HS-5 (cell line): Measurements from ENCODE around the gene ARHGAP1.
"Not testable (repeated sequence)": the region's sequence is repeated elsewhere in the genome, so short reads cannot be mapped to it uniquely, and the experiment has no call there.

Experiments used
- DNase-seq: peaks from one replicate; pipeline ENCODE4 v3.0.0-alpha.2; 2012; ENCODE audit warnings: low read depth

ARHGAP1 gene

DNA sequence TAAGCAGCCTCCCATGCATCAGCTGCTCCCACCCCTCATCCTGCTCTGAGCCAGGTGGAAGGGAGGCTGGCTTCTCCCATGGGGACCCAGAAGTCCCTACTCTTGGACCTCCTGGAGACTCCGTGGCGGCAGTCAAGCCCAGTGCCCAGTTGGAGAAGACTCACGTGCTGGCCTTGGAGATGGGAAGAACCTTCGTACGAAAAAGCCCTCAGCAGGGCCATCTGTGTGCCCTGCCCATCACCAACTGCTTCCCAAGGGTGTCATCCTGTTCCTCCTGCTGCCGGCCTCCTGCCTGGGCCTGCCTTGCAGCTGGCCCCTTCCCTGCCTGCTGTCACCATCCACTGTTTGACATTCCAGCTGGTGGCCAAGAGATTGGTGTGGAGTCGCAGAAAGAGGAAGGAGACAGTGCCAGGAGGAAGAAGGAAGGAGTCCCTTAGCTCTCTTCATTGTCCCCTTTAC is 28.0 kb downstream of the ARHGAP1 start:
- no peak for DNase-seq

DNA sequence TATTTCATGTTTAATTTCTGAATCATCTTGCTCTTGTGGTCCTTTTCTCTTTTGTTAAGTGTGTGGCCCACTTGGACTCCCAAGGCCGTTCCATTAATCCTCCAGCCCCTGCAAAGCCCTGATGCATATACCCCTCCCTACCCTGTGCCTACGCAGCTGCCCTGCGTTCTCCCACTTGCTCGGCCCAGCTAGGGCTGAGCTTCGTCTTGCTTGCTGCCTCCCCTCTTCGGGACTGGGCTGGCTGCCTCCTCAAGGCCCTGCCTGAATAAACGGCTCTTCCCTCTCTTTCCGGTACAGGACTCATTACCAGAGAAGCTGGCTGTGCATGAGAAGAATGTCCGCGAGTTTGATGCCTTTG is 28.5 kb downstream of the ARHGAP1 start:
- DNase-seq, result no peak

DNA sequence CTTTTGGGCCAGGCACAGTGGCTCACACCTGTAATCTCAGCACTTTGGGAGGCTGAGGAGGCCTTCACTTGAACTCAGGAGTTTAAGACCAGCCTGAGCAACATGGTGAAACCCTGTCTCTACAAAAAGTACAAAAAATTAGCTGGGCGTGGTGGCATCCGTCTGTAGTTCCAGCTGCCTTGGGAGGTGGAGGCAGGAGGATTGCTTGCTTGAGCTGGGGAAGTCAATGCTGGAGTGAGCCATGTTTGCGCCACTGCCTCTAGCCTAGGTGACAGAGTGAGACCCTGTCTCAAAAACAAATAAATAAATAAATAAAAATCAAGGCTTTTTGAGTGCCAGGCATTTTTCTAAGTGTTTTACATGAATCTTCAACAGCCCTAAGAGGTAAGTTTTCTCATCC is 29.9 kb downstream of the ARHGAP1 start:
- not testable (repeated sequence) for DNase-seq

DNA sequence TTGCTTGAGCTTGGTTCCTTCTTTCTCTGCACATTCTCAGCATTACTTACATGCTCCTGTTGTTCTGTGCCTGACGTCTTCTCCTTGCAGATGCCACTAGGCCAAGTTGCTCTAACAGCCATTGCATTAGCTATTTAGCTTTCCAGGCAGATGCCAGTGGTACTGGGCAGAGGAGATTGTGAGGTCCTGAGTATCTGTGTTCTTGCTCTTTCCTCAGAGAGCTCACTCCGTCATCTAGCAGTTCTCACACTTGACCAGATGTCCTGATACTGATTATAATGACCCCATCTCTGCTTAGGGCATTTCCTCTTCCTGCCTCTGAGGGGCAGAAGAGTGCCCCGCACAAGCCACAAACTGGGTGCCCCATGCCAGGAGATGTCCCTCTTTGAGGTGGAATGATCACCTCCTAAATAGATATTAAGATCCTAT is 30.7 kb downstream of the ARHGAP1 start:
- no peak for DNase-seq

DNA sequence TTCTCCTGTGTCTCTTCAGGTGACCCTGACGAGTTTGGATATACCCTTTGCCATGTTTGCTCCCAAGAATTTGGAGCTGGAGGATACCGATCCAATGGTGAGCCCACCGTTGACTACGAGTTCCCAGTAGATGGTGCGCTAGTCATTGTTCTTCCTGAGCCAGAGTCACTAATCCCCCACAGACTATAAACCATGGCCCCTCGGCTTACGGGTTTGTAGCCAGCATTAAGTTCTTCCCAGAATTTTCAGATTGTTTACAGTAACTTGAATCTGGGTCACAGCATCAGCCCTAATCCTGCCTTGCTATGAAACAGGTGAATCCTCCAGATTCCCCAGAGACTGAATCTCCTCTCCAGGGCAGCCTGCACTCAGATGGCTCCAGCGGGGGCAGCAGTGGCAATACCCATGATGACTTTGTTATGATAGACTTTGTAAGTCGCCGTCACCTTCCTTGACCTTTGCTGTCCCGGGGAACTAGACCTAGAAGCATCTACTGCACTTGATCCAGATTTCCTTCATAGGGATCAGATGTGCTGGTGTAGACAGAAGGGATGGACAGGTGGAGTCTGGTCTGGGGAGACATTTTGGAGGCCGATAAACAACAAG is 31.8 kb downstream of the ARHGAP1 start:
- no peak for DNase-seq

DNA sequence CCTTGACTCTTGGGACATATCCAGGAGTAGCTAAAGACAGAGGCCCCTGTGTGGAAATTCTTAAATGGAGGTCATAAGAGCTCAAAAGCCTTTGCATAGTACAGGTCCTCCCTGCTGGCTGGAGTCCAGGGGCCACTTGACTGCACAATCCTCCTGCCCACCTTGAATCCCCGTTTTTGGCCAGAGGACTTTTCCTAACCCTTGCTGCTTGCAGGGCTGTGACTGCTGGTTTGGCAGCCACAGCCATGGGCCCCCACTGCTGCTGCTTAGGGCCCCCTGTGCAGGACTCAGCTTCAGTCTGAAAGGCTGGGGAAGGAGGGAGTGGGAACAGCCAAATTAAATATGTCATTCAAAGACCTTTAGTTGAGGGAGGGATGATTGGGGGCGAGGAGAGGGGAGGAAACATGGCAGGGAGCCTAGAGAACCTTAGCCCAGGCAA is 33.4 kb downstream of the ARHGAP1 start:
- DNase-seq, result no peak

DNA sequence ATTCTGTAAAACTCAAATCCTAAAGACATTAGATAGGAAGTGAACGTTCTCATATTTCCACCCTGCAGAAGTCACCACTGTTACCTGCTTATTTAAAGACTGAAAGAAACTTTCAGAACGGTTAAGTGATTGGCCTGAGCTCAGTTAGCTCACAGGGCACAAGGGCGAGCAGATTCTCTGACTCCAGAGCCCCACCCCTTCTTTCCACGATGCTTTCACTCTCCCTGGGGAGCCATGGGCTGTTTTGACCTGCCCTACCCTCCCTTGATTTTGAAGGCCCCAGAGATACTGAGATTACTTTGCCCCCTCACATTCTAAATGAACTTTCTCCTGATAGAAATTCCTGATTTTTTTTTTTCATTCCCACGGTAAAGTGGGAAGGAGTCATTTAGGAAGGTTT is 33.9 kb downstream of the ARHGAP1 start:
- no peak for DNase-seq

DNA sequence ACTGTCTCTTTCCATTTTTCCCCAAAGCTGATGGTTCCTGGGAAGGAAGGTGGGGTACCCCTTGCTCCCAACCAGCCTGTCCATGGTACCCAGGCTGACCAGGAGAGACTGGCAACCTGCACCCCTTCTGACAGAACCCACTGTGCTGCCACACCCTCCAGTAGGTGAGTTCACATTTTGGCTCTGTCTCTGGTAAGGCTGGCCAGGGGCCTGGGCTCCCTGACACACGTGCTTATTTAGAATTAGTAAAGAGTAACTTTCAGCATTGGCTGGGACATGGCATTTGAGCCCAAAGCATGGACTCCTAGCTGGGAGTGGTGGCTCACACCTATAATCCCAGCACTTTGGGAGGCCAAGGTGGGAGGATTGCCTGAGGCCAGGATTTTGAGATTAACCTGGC is 35.1 kb downstream of the ARHGAP1 start:
- no peak for DNase-seq

DNA sequence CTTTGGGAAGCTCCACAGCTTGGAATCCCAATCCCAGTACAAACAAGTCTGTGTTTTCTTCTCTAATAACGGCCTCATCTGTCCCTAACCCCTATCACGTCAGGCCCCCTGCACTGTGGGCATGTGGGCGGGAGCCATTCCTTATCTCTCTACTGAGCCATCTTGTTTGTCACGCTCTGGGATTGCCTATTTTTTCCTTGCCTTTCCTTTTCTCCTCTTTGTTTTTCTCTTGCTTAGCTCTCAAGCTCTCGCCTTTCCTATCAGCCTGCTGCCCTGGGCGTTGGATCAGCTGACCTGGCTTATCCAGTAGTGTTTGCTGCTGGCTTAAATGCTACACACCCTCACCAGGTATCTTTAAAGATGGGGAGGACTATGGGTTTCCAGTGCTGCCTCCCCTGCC is 35.8 kb downstream of the ARHGAP1 start:
- no peak for DNase-seq

DNA sequence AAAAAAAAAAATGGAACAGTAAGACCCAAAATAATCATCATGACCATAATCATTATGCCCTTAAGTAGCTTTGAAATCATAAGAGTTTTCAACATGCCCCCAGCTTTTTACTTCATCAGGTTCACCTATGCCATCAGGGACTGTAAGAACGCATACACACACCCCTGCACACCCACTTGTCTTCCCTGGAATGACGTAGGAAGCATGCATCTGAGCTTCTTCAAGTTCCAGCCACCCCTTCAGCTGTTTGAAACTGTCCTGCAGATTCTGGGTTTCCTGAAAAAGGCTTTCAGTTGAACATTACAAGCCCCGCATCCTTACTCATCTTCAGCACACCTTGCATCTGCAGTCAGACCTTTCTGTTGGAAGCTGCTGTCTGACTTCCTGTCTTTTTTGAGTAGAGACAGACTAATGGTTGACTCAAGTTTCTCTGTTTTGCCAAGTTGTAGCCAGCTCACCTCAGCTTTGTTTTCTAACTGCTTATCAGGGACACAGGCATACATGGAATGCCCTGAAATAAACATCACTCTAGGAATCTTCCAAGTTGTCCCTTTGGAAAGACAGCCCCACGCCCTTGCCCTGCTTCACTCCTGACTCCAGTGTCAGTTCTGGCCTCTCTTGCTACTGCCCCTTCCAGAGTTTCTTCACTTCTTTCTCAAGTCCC is 37.0 kb downstream of the ARHGAP1 start:
- DNase-seq, result no peak

DNA sequence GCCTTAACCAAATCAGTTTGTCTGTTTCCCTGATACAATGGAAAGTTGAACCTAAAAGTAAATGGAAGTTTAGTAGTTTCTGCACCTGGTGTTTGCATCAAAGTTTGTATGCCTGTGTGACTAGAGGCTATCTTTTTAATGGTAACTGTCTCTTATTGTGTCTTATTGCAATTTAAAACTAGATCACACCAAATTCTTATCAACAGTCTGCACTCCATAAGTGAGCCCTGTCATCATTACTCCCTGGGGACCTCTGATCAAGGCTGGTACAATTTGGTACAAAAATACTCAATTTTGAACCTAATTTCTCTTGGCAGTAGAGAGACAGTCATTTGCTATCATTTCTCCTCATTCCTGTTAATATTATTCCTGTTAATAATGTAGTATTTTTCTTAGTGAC is 38.1 kb downstream of the ARHGAP1 start:
- DNase-seq, result no peak

DNA sequence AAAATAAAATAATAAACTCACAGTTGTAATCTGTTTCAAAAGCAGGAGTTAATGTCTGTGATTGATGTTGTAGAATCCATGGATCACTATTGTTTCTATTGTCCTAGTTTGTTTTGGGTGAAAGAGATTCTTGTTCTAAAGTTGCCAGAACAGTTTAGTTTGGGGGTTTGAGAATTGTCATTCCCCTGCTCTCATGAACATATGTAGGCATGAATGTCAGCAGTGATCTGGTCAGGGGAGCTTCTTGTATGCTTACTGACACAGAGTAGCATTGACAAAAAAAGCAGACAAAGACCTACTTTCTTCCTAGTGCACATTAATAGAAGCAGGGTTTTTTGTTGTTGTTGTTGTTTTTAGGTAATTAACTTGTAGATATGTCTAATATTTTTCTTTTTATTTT is 38.6 kb downstream of the ARHGAP1 start:
- DNase-seq, result no peak

DNA sequence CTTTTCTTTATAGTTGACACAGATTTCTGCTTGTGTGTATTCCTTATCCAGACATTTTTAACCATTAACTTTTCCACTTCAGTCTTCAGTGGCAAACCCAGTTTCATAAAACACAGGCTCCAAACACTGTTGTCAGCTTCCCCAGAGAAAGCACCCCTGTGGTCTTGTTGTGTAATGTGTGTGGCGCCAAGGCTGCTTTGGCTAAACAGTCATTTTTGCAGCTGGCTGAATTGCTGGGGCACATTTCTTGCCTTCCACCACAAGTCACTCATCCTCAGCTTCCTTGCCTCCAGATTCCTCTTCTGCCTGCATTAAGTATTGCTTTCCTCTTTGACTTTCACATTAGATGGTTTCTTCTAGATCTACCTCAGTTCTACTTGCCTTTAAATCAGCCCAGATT is 40.5 kb downstream of the ARHGAP1 start:
- DNase-seq, result no peak

DNA sequence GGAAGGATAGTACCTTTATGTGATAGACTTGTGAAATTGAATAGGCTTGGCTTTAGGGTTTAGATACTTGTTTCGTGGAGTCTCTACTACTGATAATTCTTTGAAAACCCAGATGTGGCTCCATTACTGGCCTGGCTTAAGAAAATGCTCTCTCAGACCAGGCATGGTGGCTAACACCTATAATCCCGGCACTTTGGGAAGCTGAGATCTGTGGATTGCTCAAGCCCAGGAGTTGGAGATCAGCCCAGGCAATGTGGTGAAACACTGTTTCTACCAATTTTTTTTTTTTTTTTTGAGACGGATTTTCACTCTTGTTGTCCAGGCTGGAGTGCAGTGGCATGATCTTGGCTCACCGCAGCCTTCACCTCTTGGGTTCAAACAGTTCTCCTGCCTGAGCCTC is 42.2 kb downstream of the ARHGAP1 start:
- no peak for DNase-seq

DNA sequence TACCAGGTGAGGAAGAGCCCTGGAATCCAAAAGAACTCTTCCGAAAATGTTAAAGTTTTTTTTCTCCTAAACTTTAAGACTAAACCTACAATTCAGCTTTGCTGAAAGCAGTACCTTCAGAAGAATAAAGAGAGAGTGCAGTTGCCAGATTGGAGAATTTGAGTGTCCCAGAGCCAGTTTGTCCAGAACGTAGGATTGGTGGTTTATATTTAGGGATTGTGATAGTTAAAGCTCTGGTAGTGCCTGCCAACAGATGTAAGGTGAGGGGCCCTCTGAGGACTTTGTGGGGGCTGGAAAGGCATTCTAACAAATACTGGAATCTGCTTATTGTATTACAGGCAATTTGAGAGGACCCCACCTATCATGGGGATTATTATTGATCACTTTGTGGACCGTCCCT is 43.2 kb downstream of the ARHGAP1 start:
- no peak for DNase-seq

DNA sequence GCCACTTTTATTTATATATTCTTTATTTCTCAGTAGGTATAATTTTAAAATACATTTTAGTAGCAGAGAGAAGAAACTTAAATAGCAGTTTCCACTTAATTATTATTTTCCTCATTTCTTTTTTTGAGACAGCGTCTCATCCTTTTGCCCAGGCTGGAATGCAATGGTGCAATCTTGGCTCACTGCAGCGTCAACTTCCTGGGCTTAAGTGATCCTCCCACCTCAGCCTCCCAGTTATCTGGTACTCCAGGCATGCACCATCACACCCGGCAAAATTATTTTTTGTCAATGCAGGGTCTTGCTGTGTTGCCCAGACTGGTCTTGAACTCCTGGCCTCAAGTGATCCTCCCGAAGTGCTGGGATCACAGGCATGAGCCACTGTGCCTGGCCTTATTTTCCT is 44.8 kb downstream of the ARHGAP1 start:
- DNase-seq, result no peak

DNA sequence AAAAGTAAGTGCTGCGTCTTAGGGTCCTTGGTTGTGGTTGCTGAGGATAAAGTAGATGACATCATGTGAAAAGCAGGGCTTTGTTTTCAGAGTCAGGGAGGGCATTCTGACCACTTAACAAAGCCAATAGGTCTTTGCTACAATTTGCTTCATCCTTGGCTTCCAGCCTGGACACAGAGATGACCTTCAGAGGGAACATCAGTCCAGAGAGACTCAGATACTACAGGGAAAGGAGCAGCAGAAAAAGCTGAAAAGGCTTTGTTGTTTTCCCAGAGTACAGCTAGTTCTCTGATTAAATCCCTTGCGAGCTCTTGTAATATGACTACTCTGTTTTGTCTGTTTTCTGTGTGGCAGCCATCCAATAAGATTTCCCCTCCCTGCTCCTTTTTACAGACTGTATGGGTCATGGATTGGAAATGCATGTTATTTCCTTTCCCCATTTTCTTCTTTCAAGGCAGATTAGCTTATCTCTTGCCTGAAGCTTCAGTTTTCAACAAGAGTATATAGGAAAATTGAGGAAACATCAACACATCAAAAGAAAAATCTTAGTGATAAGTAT is 51.2 kb downstream of the ARHGAP1 start:
- DNase-seq, result peak; percentile 90

DNA sequence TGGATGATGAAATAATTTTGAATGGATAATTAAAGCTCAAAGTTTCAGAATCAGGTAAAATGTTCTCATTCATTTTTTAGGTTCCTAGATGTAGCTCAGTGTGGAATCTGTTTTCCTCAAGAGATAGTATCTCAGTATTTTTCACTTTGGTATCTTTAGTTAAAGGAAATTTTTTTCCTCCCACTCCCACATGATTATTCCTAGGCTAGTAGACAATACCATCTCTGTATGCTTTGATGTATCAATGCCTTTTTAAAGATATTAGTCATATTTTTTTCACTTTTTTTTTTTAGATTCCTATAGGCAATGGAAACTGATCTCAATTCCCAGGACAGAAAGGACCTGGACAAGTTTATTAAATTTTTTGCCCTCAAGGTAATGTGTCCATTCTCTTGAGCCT is 56.4 kb downstream of the ARHGAP1 start:
- DNase-seq, result no peak

DNA sequence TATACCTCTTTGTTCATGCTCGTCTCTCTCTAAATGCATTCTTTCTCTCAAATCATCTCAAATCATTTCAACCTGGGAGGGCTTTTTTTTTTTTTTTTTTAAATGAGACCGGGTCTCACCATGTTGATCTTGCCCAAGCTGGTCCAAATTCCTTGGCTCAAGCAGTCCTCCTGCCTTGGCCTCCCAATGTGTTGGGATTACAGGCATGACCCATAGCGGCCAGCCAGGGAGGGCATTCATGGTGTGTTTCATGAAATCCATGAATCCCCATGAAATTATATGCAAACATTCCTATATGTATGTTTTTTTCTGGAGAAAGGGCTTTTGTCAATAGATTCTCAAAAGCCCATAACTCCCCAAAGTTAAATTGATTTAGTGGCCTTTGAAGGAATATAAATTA is 56.9 kb downstream of the ARHGAP1 start:
- DNase-seq, result no peak

DNA sequence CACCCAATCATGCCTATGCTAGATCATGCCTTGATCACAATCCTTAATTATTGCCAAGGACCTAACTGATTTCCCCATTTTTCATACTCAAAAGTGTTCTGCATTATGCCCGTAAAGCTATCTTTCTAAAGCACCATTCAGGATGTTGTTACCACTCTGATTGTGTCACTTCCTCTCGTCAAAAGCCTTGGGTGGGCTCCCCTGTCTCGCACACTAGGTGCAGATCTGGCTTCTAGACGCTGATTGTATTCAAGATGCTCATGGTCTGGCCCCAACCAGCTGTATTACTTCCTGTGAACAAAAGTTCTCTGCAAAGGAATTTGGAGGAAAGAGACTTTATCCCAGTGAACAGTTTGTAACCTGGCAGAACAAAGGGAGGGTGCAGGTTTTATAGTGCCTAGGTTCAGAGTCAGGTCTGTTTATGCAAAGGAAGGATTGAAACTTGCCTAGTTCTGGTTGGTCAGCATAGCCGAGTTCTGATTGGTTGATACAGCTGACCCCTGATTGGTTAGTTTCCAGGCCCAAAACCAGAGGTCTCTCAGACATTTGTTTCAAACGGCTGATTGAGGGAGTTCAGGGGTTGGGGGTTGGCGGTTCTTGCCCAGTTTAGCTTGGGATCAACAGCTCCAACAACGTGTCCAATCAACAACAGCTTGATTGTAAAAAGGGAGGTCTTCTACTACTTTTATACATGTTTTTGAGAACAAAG is 57.6 kb downstream of the ARHGAP1 start:
- DNase-seq, result no peak

DNA sequence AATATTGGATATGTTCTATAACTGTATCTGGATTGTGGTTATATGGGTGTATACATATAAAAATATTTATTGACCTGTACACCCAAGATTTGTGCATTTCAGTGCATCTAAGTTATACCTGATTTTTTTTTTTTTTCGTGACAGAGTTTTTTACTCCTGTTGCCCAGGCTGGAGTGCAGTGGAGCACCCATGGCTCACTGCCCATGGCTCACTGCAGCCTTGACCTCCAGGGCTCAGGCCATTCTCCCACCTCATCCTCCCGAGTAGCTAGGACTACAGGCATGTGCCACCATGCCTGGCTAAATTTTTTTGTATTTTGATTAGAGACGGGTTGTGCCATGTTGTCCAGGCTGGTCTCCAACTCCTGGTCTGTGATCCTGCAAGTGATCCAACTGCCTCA is 58.8 kb downstream of the ARHGAP1 start:
- DNase-seq, result no peak

DNA sequence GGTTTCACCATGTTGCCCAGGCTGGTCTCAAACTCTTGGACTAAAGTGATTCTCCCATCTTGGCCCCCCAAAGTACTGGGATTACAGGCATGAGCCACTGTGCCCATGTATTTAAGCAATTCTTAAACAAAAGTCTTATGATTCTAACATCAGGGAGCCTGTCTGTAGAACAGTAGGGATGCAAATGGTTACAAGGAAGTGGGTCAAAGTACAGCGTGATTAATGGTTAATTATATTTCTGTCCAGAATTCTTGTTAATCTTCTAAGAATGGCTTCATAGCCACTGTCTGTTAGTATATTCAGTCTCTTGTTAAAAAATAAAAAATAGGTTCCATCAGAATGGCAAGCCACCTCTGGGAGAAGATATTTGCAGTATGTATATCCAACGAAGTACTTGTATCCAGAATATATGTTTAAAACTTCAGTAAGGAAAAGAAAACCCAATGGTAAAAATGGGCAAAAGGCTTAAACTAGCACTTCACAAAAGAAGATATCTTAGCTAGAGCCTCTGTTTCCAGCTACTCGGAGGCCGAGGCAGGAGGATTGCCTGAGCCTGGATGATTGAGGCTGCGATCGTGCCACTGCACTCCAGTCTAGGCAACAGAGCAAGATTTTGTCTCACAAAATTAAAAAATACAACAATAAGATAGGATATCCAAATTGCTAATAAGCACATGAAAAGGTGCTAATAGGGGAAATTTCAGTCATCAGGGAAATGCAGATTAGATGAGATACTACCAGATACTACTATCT is 60.2 kb downstream of the ARHGAP1 start:
- no peak for DNase-seq
